Mononuclear cell (primary cell): ENCODE measurements around the gene SIGLEC7. TPM values are rescaled to one million over a fixed set of nuclear protein-coding genes. Genes with fewer than 3 reads are reported as not detected.

Experiments
- H3K27me3 ChIP-seq: 2 replicates; pipeline ENCODE4 v1.6.0; 2011; ENCODE audit warnings: low read length, control low read depth; ENCODE audit not compliant: insufficient read depth
- H3K4me1 ChIP-seq: 2 replicates; pipeline ENCODE4 v1.5.1; 2011; ENCODE audit warnings: mild to moderate bottlenecking, low read length, control low read depth; ENCODE audit not compliant: insufficient read depth
- H3K4me3 ChIP-seq: 2 replicates; pipeline ENCODE4 v1.5.1; 2011; ENCODE audit warnings: mild to moderate bottlenecking, low read length, moderate library complexity
- H3K9me3 ChIP-seq: 2 replicates; pipeline ENCODE4 v1.5.1; 2011; ENCODE audit warnings: low read depth, mild to moderate bottlenecking, control low read depth, low read length
- total RNA-seq: library from RNA; depleted of rRNA; stranded (reverse); fragments of >200 nt; gene quantifications from one replicate; pipeline ENCODE4 v1.2.3, GENCODE V29; 2012

Gene SIGLEC7
- total RNA-seq, 1 donor = 6.0 TPM

DNA sequence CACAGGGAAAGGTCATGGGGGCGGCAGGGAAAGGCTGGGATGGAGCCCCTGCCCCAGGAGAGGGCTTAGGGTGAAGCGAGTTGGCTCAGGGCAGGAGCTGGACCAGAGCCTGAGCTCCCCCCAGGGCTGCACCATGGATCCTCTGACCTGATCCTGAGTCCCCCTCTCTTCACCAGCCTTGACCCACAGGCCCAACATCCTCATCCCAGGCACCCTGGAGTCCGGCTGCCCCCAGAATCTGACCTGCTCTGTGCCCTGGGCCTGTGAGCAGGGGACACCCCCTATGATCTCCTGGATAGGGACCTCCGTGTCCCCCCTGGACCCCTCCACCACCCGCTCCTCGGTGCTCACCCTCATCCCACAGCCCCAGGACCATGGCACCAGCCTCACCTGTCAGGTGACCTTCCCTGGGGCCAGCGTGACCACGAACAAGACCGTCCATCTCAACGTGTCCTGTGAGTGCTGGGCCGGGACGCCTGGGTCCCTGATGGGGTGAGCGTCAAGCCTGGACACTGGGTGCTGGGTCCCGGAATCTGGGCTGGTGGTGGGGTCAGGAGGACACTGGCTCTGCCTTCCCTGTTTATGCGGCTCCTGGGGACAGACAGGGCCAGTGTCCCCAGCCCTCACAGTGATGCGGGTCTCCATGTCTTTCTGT lies 16.6 kb upstream of the SIGLEC7 start:
- Histone ChIP-seq H3K9me3 (no peaks in the 10 kb centered on the region), H3K4me1 (peaks cover 91% of the 10 kb centered on the region), H3K4me3 (peak overlapping the region; percentile 53), H3K27me3 (no peaks in the 10 kb centered on the region)

DNA sequence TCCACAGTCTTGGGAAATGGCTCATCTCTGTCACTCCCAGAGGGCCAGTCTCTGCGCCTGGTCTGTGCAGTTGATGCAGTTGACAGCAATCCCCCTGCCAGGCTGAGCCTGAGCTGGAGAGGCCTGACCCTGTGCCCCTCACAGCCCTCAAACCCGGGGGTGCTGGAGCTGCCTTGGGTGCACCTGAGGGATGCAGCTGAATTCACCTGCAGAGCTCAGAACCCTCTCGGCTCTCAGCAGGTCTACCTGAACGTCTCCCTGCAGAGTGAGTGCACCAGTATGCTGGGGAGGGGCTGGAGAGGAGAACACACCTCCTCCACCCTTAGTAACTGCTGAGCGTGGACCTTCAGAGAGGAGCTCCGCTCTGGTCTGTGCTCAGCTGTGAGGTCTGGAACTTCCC lies 15.1 kb upstream of the SIGLEC7 start:
- Histone ChIP-seq H3K4me1 (peaks cover 90% of the 10 kb centered on the region), H3K4me3 (peak overlapping the region; percentile 53), H3K9me3 (no peaks in the 10 kb centered on the region), H3K27me3 (no peaks in the 10 kb centered on the region)

DNA sequence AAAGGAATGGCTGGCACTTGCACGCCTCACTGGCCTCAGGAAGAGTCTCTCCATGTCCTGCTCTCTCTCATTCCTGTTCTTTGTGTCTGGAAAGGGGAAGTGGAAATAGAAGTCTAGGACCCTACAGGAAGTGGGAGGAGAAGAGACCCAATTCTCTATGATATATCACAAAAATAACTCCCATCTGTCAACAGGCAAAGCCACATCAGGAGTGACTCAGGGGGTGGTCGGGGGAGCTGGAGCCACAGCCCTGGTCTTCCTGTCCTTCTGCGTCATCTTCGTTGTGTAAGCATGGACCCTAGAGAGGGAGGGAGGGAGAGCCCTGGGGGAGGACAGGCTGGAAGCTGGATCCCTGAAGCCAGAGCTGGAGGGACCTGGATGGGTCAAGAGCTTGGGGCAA lies 14.3 kb upstream of the SIGLEC7 start:
- peak overlapping the region; percentile 53 for H3K4me3 ChIP-seq
- H3K27me3 ChIP-seq = no peaks in the 10 kb centered on the region
- peaks cover 89% of the 10 kb centered on the region for H3K4me1 ChIP-seq
- H3K9me3 ChIP-seq = no peaks in the 10 kb centered on the region

DNA sequence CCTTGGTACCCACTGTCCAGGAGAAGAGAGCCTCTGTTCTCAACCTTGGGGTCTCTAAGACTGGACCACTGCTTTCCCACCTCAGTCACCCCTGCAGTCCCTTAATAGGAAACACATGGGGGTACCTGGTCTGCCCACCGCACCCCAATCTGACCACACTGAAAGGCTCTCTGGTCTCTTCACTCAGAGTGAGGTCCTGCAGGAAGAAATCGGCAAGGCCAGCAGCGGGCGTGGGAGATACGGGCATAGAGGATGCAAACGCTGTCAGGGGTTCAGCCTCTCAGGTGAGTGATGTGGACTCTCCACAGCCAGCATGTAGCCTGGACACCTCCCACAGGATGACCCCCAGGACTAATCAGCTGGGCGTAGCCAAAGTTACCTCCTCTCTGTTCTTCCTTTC lies 13.9 kb upstream of the SIGLEC7 start:
- H3K4me3 ChIP-seq = peak overlapping the region; percentile 53
- no peaks in the 10 kb centered on the region for H3K9me3 ChIP-seq
- H3K4me1 ChIP-seq = peaks cover 87% of the 10 kb centered on the region
- no peaks in the 10 kb centered on the region for H3K27me3 ChIP-seq

DNA sequence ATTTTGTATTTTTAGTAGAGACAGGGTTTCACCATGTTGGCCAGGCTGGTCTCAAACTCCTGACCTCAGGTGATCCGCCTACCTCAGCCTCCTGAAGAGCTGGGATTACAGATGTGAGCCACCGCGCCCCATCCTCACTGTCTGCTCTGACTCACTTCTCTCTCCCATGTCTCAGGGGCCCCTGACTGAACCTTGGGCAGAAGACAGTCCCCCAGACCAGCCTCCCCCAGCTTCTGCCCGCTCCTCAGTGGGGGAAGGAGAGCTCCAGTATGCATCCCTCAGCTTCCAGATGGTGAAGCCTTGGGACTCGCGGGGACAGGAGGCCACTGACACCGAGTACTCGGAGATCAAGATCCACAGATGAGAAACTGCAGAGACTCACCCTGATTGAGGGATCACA lies 12.4 kb upstream of the SIGLEC7 start:
- Histone ChIP-seq H3K4me1 (peaks cover 85% of the 10 kb centered on the region), H3K4me3 (no peak overlapping the region), H3K27me3 (no peaks in the 10 kb centered on the region), H3K9me3 (no peaks in the 10 kb centered on the region)

DNA sequence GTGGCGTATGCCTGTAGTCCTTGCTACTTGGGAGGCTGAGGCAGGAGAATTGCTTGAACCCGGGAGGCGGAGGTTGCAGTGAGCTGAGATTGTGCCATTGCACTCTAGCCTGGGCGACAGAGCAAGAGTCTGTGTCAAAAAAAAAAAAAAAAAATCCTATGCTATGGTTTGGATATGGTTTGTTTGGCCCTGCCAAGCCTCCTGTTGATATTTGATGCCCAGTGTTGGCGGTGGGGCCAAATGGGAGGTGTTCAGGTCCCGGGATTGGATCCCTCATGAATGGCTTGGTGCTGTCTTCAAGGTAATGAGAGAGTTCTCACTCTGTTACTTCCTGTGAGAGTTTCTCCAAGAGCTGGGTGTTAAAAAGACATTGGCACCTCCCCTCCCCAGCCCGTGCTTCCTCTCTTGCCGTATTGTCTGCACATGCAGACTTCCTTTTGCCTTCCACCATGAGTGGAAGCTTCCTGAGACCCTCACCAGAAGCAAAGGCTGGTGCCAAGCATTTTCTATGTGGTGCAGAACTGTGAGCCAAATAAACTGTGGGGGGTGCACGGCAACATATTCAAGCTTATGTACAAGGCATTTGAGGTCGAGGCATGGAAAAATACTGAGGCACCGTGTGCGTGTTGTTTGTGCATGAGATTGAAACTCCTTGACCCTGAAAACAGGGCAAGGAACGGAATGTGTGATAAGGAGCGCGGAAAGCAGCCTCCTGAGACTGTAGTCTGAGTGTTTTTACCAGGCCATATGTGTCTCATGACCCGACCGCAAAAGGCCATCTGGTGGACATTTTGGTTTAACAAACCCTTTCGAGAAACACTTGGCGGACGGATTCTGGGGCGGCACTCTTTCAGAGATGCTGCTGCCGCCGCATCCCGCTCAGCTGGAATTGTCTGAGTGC lies 10.1 kb upstream of the SIGLEC7 start:
- Histone ChIP-seq H3K4me3 (no peak overlapping the region), H3K9me3 (peaks cover 4% of the 10 kb centered on the region), H3K4me1 (peaks cover 94% of the 10 kb centered on the region), H3K27me3 (no peaks in the 10 kb centered on the region)

DNA sequence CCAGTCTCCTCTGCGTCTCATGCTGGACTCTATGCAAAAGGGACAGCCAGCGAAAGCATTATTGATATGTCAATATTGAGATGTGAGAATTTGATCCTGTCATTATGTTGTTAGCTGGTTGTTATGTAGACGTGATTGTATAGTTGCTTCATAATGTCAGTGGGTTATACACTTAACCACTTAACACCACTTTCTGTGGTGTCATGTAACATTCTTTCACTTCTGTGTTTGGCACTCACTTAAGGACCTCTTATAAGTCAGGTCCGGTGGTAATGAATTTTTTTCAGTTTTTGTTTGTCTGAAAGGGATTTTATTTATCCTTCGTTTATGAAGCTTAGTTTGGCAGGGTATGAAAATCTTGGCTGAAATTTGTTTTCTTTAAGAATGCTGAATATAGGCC lies 7.1 kb upstream of the SIGLEC7 start:
- Histone ChIP-seq H3K4me1 (peaks cover 94% of the 10 kb centered on the region), H3K27me3 (no peaks in the 10 kb centered on the region), H3K9me3 (peaks cover 4% of the 10 kb centered on the region), H3K4me3 (no peak overlapping the region)

DNA sequence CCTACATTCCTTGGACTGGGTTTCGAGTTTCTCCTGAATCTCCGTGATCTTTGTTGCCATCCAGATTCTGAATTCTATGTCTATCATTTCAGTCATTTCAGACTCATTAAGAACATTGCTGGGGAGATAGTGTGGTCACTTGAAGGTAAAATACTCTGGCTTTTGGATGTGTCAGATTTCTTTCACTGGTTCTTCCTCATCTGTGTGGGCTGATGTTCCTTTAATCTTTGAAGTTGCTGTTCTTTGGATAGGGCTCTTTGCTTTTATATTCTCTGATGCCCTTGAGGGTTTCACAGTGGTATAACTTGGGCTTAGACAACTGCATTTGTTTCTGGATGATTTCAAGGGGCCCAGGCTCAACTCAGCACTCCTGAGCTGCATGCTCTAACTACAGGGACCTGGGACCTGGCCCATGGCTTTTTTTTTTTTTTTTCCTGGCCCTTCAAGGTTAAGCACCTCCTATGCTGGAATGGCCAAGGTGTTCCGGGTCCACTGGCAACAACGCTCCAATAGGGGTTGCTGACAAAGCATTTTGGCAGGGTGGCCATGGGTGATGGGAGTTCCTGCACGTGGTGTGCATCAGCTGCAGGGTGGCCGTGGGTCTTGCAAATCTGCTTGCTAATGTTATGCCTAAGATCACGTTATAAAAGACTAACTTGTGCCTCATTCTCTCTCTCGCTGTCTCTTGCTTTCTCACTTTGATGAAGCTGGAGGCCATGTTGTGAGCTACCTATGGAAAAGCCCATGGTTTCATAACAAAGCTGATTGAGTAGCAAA lies 5.9 kb upstream of the SIGLEC7 start:
- no peaks in the 10 kb centered on the region for H3K27me3 ChIP-seq
- peaks cover 94% of the 10 kb centered on the region for H3K4me1 ChIP-seq
- no peak overlapping the region for H3K4me3 ChIP-seq
- H3K9me3 ChIP-seq = peaks cover 4% of the 10 kb centered on the region

DNA sequence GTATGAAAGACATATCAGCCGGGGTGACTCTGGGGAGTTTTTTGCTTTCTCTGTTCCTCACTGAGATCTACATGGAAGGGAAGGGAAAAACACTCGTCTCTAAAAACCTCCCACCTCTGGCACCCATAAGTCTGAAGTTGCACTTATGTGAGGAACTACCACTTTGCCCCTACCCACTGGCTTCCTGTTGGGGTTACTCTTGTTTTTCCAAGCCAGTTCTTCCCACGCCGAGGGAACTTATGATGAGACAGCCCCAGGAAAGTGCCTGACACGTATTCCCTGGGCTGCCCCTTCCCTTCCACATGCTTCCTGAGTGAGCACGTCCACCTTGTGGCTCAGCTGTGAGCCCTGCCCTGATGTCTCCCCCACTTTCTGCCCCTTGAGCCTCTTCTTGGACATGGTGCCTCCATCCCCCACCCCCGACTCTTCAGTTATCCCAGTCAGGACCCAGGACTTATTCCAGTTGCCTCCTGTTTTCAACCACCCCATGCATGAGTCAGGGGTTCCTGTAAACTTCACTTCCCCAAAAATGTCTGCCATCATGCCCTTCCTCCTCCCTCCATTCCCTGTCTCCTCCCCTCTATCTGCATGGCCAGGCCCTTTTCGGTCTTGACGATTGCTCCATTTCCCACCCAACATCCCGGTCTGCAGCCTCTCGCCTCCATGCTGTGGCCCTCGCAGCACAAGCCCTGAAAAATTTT lies 5.1 kb upstream of the SIGLEC7 start:
- no peak overlapping the region for H3K4me3 ChIP-seq
- H3K4me1 ChIP-seq = peaks cover 95% of the 10 kb centered on the region
- H3K27me3 ChIP-seq = no peaks in the 10 kb centered on the region
- H3K9me3 ChIP-seq = peaks cover 4% of the 10 kb centered on the region

DNA sequence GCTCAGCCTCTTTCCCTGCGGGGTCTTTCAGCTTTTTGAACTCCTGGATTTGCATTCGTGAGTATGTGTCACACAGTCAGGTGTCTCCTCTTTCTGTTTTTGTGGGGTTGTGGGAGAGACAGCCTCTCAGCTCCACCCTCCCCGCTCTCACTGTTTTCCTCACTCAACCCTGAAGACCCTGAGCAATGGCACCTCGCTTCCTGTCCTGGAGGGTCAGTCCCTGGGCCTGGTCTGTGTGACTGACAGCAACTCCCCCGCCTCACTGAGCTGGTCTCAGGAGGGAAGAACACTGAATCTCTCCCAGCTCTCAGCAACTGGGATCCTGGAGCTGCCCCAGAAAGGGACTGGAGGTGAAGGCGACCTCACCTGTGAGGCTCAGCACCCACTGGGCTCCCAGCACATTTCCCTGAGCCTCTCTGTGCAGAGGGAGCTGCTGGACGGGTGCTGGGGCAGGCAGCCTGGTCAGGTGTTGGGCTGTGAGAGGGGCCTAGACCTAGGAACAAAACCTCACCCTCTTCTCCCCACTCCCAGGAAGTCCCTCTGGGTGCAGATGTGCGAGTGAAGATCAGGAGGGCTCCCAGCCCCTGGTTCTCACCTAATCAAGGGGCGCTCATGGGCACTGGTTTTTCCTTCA lies 4.2 kb upstream of the SIGLEC7 start:
- Histone ChIP-seq H3K27me3 (no peaks in the 10 kb centered on the region), H3K4me1 (peaks cover 97% of the 10 kb centered on the region), H3K9me3 (peaks cover 4% of the 10 kb centered on the region), H3K4me3 (no peak overlapping the region)

DNA sequence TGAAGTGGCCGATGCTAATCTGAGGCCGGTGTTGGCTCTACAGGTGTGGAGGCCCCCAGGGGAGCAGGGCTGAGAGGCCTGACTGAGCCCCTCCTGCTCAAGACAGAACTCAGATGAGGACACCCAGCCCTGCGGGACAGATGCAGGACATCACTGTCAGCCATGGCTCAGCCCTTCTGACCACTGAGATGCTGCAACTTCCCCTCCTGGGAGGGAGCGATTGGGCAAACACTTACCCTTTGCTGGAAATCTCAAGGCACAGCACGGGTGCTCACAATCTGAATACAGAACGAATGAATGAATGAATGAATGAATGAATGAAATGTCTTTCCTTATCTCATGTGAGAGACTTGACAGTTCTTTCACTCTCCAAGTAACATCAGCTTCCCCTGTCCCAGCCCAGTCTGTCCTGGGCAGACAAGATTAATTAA lies 3.5 kb upstream of the SIGLEC7 start:
- Histone ChIP-seq H3K4me3 (no peak overlapping the region), H3K27me3 (no peaks in the 10 kb centered on the region), H3K9me3 (peaks cover 4% of the 10 kb centered on the region), H3K4me1 (peaks cover 98% of the 10 kb centered on the region)

DNA sequence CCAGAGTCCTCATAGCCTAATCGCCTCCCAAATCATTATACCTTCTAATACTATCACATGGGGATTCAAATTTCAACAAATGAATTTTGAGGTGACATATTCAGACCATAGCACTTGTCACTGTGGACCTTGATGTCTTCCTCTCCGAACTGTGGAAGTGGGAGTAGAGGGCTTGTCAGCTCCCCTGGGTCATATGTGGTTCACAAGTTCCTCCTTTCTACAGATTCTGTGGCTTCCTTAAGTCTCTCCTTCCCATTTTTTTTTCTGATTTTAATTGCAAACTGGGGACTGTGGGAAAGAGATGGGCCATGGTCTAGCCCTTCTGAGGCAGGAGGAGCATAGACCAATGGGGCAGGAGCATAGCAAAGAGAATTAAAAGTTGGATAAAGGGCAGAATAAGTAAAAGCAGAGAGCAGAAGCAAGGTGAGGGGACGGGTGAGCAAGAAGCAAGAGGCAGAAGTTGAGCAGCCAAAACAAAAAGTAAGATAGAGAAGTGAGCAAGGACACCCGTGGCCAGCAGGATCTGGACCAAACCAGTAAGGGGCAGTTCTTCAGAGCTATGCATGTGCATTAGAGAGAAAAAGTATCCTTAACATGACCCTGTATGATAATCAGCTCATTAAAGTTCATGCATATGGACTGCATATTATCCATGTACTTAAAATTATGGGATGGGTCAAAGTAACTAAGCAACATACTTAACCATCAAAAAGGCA lies 2.6 kb upstream of the SIGLEC7 start:
- H3K9me3 ChIP-seq = peaks cover 4% of the 10 kb centered on the region
- no peaks in the 10 kb centered on the region for H3K27me3 ChIP-seq
- H3K4me1 ChIP-seq = peaks cover 100% of the 10 kb centered on the region
- H3K4me3 ChIP-seq = no peak overlapping the region

DNA sequence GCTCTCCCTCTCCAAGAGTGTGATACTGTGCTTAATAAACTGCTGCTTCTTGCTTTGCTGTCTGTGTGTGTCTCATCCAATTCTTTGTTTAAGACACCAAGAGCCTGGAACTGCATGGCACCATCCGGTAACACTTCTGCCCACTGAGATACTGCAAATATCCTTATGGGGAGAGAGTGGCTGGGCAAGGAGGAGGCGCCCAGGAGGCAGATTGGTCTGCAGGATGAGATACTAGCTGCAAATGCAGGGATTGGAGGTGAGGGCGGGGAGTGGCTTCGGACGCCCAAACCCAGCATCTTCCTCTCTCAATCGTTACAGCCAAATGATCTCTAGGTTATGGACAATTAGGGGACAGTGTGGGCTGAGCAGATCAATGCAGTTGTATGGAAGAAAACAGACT lies 1.7 kb upstream of the SIGLEC7 start:
- no peak overlapping the region for H3K4me3 ChIP-seq
- no peaks in the 10 kb centered on the region for H3K9me3 ChIP-seq
- no peaks in the 10 kb centered on the region for H3K27me3 ChIP-seq
- H3K4me1 ChIP-seq = peaks cover 99% of the 10 kb centered on the region

DNA sequence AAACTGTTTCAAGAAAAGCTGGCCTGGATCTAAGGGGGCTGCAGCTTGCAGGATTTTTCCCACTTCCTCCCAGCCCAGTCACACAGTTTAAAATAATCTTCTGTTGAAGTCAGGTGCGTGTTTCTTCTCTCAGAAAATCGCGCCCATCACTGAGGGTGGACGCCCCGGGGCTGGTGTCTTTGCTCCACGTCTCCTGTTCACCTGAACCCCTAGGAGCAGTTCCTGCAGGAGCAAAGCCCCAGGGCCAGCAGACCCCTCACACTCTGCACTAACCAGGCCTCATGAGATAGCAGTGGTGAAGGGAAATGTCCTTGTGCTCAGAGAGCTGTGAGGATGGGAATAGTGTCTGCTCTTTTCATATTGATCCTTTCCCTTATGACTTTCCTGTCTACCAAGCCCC lies 920 bp upstream of the SIGLEC7 start:
- H3K9me3 ChIP-seq = no peaks in the 10 kb centered on the region
- no peak overlapping the region for H3K4me3 ChIP-seq
- peaks cover 97% of the 10 kb centered on the region for H3K4me1 ChIP-seq
- H3K27me3 ChIP-seq = no peaks in the 10 kb centered on the region
